Measurements from ENCODE around the gene ORAI2.

DNA sequence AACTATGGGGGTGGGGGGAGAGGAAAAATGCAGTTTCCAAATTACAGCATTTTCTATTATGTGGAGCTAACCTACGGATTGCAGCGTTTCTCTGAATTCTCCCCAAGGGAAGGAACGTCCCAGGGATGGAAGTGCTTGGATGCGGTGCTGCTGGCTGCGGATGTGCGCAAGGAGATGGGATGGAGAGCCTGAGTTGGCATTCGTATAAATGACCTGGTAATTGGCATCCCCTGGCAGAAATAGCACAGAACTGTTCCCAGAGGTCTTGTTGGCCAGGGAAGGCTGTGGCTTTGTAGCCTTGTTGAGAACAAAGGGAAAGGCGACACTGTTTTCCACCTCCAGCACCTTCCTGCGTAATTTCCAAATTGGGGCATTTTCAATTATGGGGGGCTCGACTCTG, 2.7 kb downstream of the ORAI2 start:
- TF ChIP-seq, protein P1, sequence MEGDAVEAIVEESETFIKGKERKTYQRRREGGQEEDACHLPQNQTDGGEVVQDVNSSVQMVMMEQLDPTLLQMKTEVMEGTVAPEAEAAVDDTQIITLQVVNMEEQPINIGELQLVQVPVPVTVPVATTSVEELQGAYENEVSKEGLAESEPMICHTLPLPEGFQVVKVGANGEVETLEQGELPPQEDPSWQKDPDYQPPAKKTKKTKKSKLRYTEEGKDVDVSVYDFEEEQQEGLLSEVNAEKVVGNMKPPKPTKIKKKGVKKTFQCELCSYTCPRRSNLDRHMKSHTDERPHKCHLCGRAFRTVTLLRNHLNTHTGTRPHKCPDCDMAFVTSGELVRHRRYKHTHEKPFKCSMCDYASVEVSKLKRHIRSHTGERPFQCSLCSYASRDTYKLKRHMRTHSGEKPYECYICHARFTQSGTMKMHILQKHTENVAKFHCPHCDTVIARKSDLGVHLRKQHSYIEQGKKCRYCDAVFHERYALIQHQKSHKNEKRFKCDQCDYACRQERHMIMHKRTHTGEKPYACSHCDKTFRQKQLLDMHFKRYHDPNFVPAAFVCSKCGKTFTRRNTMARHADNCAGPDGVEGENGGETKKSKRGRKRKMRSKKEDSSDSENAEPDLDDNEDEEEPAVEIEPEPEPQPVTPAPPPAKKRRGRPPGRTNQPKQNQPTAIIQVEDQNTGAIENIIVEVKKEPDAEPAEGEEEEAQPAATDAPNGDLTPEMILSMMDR (IDR thresholded peaks at IDR 0.05), result no peak
- TF ChIP-seq SIN3A (IDR thresholded peaks at IDR 0.05; ENCODE audit: borderline replicate concordance, insufficient read depth, low read depth, low read length), result no peak
- TF ChIP-seq TCF7L2 (IDR thresholded peaks at IDR 0.05; ENCODE audit: low read depth, low read length), result no peak
- TF ChIP-seq, protein P2, sequence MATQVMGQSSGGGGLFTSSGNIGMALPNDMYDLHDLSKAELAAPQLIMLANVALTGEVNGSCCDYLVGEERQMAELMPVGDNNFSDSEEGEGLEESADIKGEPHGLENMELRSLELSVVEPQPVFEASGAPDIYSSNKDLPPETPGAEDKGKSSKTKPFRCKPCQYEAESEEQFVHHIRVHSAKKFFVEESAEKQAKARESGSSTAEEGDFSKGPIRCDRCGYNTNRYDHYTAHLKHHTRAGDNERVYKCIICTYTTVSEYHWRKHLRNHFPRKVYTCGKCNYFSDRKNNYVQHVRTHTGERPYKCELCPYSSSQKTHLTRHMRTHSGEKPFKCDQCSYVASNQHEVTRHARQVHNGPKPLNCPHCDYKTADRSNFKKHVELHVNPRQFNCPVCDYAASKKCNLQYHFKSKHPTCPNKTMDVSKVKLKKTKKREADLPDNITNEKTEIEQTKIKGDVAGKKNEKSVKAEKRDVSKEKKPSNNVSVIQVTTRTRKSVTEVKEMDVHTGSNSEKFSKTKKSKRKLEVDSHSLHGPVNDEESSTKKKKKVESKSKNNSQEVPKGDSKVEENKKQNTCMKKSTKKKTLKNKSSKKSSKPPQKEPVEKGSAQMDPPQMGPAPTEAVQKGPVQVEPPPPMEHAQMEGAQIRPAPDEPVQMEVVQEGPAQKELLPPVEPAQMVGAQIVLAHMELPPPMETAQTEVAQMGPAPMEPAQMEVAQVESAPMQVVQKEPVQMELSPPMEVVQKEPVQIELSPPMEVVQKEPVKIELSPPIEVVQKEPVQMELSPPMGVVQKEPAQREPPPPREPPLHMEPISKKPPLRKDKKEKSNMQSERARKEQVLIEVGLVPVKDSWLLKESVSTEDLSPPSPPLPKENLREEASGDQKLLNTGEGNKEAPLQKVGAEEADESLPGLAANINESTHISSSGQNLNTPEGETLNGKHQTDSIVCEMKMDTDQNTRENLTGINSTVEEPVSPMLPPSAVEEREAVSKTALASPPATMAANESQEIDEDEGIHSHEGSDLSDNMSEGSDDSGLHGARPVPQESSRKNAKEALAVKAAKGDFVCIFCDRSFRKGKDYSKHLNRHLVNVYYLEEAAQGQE (IDR thresholded peaks at IDR 0.05; ENCODE audit: insufficient read depth in 1 of 2, low read depth in 2 of 2, low read length in 1 of 2), result no peak
- TF ChIP-seq POLR2AphosphoS5 (IDR thresholded peaks at IDR 0.05; ENCODE audit: low read depth, low read length), result no peak
